ENCODE data around the gene CAMSAP1.
A peak's percentile ranks its signal among the peaks of the same experiment; 100 is the strongest.

The CAMSAP1 gene

DNA sequence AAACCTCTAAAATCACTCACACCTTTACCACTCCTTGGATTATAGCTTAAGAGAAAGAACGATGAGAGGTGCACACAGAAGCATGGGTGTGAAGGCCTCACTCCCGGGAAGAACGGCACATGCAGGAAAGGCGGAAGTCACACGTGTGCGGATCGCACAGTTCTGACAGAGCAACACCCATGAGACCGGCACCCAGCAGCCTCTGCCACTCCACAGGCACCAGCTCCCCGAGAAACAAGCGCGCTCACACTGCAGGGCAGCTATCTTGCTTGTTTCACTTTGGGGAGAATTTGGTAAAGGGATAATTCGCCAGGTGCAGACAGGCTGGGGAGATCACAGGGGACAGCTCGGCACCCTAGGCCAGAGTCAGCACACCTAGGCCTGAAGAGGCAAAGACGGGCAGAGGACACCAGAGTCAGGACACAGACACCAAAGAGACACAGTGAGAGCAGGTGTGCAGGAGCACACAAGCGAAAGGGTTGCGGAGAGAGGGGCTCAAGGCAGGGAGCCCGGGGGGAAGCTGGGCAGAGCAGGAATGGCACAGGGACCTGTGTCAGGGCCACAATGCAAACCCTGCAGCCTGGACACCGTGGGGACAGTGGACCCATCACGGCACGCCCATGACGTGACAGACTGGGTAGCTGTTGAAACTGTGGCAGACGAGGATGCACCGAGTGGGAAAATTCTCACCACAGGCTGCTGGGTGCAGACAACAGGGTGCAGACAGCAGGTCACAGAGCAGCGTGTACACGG is 81.7 kb downstream of the CAMSAP1 start:
- Histone ChIP-seq H3K9ac (ENCODE audit: insufficient read length, low read depth) (no peak overlapping the region), H3K4me3 (ENCODE audit: insufficient read length, low read depth) (no peak overlapping the region), H3K36me3 (ENCODE audit: insufficient read depth, insufficient read length, low read length) (peaks cover 65% of the 10 kb centered on the region)

DNA sequence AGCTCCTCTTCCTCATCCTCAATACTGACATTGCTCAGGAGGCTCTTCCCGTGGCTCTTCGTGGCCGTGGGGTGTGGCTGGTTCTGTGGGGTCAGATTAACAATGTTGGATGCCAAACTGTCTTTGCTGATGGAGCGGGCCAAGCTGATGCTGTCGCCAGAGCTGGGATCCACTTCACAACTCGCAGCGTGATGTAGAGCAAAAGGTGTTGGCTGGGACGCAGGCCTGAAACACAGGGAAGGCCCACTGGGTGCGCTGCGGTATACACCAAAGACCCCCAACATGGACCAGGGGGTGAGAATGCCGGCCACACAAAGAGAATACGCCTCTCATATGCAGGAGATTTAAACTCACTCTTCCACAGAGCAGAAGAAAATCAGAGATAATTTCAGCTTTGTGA is 84.3 kb downstream of the CAMSAP1 start:
- H3K36me3 ChIP-seq (ENCODE audit: insufficient read depth, insufficient read length, low read length) = peaks cover 83% of the 10 kb centered on the region
- no peaks in the 10 kb centered on the region for H3K27me3 ChIP-seq (ENCODE audit: insufficient read depth, insufficient read length)
- no peaks in the 10 kb centered on the region for H3K9me3 ChIP-seq (ENCODE audit: insufficient read depth, low read length)
- no peak overlapping the region for H3K9ac ChIP-seq (ENCODE audit: insufficient read length, low read depth)
- H3K4me3 ChIP-seq (ENCODE audit: insufficient read length, low read depth) = no peak overlapping the region
- H3K4me1 ChIP-seq (ENCODE audit: insufficient read depth, insufficient read length) = no peaks in the 10 kb centered on the region
- no peak for DNase-seq (ENCODE audit: low read depth, low spot score)
- TF ChIP-seq SUZ12 (IDR thresholded peaks at IDR 0.05; ENCODE audit: extremely low read depth, insufficient read depth, insufficient read length) (no peak), YY1 (IDR thresholded peaks at IDR 0.05; ENCODE audit: insufficient read depth, insufficient read length) (no peak), ZNF274 (IDR thresholded peaks at IDR 0.05; ENCODE audit: low read depth, low read length) (no peak)

More for the DNA sequence above, 81.7 kb downstream of the CAMSAP1 start:
- peaks cover 3% of the 10 kb centered on the region for H3K4me1 ChIP-seq (ENCODE audit: insufficient read depth, insufficient read length)
- TF ChIP-seq YY1 (IDR thresholded peaks at IDR 0.05; ENCODE audit: insufficient read depth, insufficient read length) (no peak), ZNF274 (IDR thresholded peaks at IDR 0.05; ENCODE audit: low read depth, low read length) (no peak), SUZ12 (IDR thresholded peaks at IDR 0.05; ENCODE audit: extremely low read depth, insufficient read depth, insufficient read length) (no peak)
- DNase-seq (ENCODE audit: low read depth, low spot score) = no peak
- H3K9me3 ChIP-seq (ENCODE audit: insufficient read depth, low read length) = peaks cover 13% of the 10 kb centered on the region; the same call in 1 of the 2 replicates
- no peaks in the 10 kb centered on the region for H3K27me3 ChIP-seq (ENCODE audit: insufficient read depth, insufficient read length)

DNA sequence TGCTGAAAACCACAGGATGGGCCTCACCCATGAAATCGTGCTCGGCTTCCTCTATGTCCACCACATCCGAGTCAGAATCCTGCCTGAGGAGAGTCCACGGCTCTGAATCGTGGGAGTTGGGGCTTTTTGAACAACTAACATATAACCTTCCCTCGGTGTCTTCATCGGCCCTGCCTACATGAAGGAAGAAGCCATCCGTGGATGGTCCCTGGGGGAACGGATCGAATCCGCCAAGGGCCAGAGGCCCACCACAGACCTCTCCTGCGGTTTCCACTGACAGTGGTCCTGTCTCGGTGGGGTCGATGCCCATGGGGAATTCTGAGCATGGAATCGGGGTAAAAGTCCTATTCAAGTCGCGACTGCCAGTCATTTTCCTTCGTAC is 85.0 kb downstream of the CAMSAP1 start:
- no peaks in the 10 kb centered on the region for H3K9me3 ChIP-seq (ENCODE audit: insufficient read depth, low read length)
- no peak overlapping the region for H3K9ac ChIP-seq (ENCODE audit: insufficient read length, low read depth)
- TF ChIP-seq ZNF274 (IDR thresholded peaks at IDR 0.05; ENCODE audit: low read depth, low read length) (no peak), YY1 (IDR thresholded peaks at IDR 0.05; ENCODE audit: insufficient read depth, insufficient read length) (no peak), SUZ12 (IDR thresholded peaks at IDR 0.05; ENCODE audit: extremely low read depth, insufficient read depth, insufficient read length) (no peak)
- H3K27me3 ChIP-seq (ENCODE audit: insufficient read depth, insufficient read length) = no peaks in the 10 kb centered on the region
- H3K4me3 ChIP-seq (ENCODE audit: insufficient read length, low read depth) = no peak overlapping the region
- DNase-seq (ENCODE audit: low read depth, low spot score) = no peak
- peaks cover 86% of the 10 kb centered on the region for H3K36me3 ChIP-seq (ENCODE audit: insufficient read depth, insufficient read length, low read length)
- no peaks in the 10 kb centered on the region for H3K4me1 ChIP-seq (ENCODE audit: insufficient read depth, insufficient read length)

DNA sequence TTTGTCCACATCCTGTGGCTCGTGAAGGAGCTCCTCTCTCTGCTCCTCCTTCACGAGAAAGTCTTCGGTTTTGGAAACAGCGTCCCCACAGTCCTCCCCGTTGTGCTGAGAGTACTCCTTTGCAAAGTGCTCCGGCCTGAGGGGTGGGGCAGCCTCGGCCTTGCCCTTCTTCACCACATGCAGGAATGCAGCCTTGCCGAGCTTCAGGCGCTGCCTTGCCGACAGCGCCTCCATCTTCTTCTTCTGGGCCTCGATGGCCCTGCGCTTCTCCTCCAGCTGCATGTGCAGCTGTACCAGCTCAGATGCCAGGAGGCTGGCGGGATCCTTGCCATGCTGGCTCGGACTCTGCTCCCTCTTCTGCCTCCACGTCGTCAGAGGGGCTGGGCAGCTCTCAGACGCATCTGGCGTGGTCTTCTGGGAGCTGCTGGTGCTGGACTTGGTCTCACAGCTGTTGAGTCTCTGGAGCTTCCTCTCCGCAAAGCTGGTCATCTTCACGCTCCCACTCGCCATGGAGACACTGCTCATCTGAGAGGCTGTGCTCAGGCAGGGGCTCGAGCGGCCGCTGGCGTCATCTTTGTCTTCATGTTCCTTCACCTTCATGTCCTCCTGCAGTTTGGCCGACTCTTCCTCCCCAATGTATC is 85.5 kb downstream of the CAMSAP1 start:
- peaks cover 87% of the 10 kb centered on the region for H3K36me3 ChIP-seq (ENCODE audit: insufficient read depth, insufficient read length, low read length)
- H3K27me3 ChIP-seq (ENCODE audit: insufficient read depth, insufficient read length) = no peaks in the 10 kb centered on the region
- no peak for DNase-seq (ENCODE audit: low read depth, low spot score)
- no peaks in the 10 kb centered on the region for H3K9me3 ChIP-seq (ENCODE audit: insufficient read depth, low read length)
- H3K4me1 ChIP-seq (ENCODE audit: insufficient read depth, insufficient read length) = no peaks in the 10 kb centered on the region
- TF ChIP-seq SUZ12 (IDR thresholded peaks at IDR 0.05; ENCODE audit: extremely low read depth, insufficient read depth, insufficient read length) (no peak), ZNF274 (IDR thresholded peaks at IDR 0.05; ENCODE audit: low read depth, low read length) (no peak), YY1 (IDR thresholded peaks at IDR 0.05; ENCODE audit: insufficient read depth, insufficient read length) (no peak)
- H3K4me3 ChIP-seq (ENCODE audit: insufficient read length, low read depth) = no peak overlapping the region
- no peak overlapping the region for H3K9ac ChIP-seq (ENCODE audit: insufficient read length, low read depth)

DNA sequence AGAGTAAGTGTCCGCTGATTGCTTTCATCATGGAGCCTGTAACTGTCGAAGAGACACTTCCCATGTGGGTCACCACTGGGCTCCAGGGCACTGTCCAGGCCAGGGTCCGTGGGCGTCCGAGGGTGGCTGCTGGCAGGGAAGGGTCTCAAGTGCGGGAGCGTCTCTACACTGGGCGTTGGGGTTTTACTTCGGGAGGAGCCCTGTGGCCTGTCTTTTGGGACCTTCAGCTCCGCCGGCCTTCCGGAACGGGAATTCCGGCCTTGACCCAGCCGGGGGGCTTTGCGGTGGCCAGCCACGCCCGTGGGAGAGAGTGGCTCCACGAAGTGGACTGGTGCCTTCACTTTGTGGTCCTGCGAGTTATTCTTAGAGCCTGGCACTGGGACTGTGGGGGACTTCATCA is 86.2 kb downstream of the CAMSAP1 start:
- DNase-seq (ENCODE audit: low read depth, low spot score) = no peak
- H3K27me3 ChIP-seq (ENCODE audit: insufficient read depth, insufficient read length) = no peaks in the 10 kb centered on the region
- peaks cover 3% of the 10 kb centered on the region for H3K4me1 ChIP-seq (ENCODE audit: insufficient read depth, insufficient read length)
- H3K4me3 ChIP-seq (ENCODE audit: insufficient read length, low read depth) = no peak overlapping the region
- H3K9ac ChIP-seq (ENCODE audit: insufficient read length, low read depth) = no peak overlapping the region
- H3K36me3 ChIP-seq (ENCODE audit: insufficient read depth, insufficient read length, low read length) = peaks cover 90% of the 10 kb centered on the region
- no peaks in the 10 kb centered on the region for H3K9me3 ChIP-seq (ENCODE audit: insufficient read depth, low read length)
- no peak for TF ChIP-seq SUZ12 (IDR thresholded peaks at IDR 0.05; ENCODE audit: extremely low read depth, insufficient read depth, insufficient read length)
- TF ChIP-seq YY1 (IDR thresholded peaks at IDR 0.05; ENCODE audit: insufficient read depth, insufficient read length) = no peak
- no peak for TF ChIP-seq ZNF274 (IDR thresholded peaks at IDR 0.05; ENCODE audit: low read depth, low read length)

- peaks cover 90% of the 10 kb centered on the region for H3K36me3 ChIP-seq (ENCODE audit: insufficient read depth, insufficient read length, low read length)
- TF ChIP-seq ZNF274 (IDR thresholded peaks at IDR 0.05; ENCODE audit: low read depth, low read length) (no peak), SUZ12 (IDR thresholded peaks at IDR 0.05; ENCODE audit: extremely low read depth, insufficient read depth, insufficient read length) (no peak), YY1 (IDR thresholded peaks at IDR 0.05; ENCODE audit: insufficient read depth, insufficient read length) (no peak)
- no peak for DNase-seq (ENCODE audit: low read depth, low spot score)
- no peaks in the 10 kb centered on the region for H3K9me3 ChIP-seq (ENCODE audit: insufficient read depth, low read length)
- H3K4me1 ChIP-seq (ENCODE audit: insufficient read depth, insufficient read length) = peaks cover 3% of the 10 kb centered on the region
- H3K27me3 ChIP-seq (ENCODE audit: insufficient read depth, insufficient read length) = no peaks in the 10 kb centered on the region
- H3K4me3 ChIP-seq (ENCODE audit: insufficient read length, low read depth) = no peak overlapping the region
- no peak overlapping the region for H3K9ac ChIP-seq (ENCODE audit: insufficient read length, low read depth)
Measured at GRCh38 chr9:135820661-135821060, 86.7 kb downstream of the CAMSAP1 start.

DNA sequence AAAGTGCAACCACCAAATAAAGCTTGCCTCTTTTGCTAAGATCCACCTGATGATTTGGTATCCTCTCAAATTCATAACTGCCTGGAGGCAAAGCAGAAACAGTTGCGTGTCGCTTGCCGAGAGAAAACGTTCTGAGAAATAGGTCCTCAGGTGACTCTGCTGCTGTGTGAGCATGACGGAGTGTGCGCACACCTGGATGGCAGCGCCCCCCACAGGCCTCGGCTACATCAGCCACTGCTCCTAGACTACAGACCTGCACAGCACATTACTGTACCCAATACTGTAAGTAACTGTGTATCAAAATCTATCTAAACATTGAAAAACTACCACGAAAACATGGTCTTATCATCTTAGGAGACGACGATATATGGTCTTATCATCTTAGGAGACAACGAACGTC is 87.4 kb downstream of the CAMSAP1 start:
- Histone ChIP-seq H3K4me1 (ENCODE audit: insufficient read depth, insufficient read length) (peaks cover 3% of the 10 kb centered on the region), H3K27me3 (ENCODE audit: insufficient read depth, insufficient read length) (no peaks in the 10 kb centered on the region), H3K9me3 (ENCODE audit: insufficient read depth, low read length) (no peaks in the 10 kb centered on the region), H3K36me3 (ENCODE audit: insufficient read depth, insufficient read length, low read length) (peaks cover 92% of the 10 kb centered on the region), H3K4me3 (ENCODE audit: insufficient read length, low read depth) (no peak overlapping the region), H3K9ac (ENCODE audit: insufficient read length, low read depth) (no peak overlapping the region)
- TF ChIP-seq ZNF274 (IDR thresholded peaks at IDR 0.05; ENCODE audit: low read depth, low read length) (no peak), SUZ12 (IDR thresholded peaks at IDR 0.05; ENCODE audit: extremely low read depth, insufficient read depth, insufficient read length) (no peak), YY1 (IDR thresholded peaks at IDR 0.05; ENCODE audit: insufficient read depth, insufficient read length) (no peak)
- DNase-seq (ENCODE audit: low read depth, low spot score) = peak; percentile 20
